Measurements from ENCODE around the gene UNC5B.

Gene UNC5B

GRCh38 chr10:71191551-71192076 lies 20.8 kb upstream of the UNC5B start:
- Histone ChIP-seq H3K27me3 (ENCODE audit: insufficient read depth, poor library complexity, severe bottlenecking) (no peaks in the 10 kb centered on the region), H3K27ac (replicated peaks) (no peak overlapping the region), H3K4me3 (replicated peaks; ENCODE audit: insufficient read depth, low read length) (no peak overlapping the region)
- TF ChIP-seq SPI1 (IDR thresholded peaks at IDR 0.05; ENCODE audit: borderline replicate concordance, low read depth) = no peak
- TF ChIP-seq REST (IDR thresholded peaks at IDR 0.05; ENCODE audit: insufficient replicate concordance, low read depth) = no peak
- TF ChIP-seq GABPA (IDR thresholded peaks at IDR 0.05; ENCODE audit: low read depth) = no peak
- TF ChIP-seq CTCF (IDR thresholded peaks at IDR 0.05; ENCODE audit: insufficient read depth, low read length) = no peak
- TF ChIP-seq POLR2AphosphoS5 (IDR thresholded peaks at IDR 0.05; ENCODE audit: low read depth) = no peak
- DNase-seq (ENCODE audit: low read depth in 1 of 2, low spot score in 1 of 2) = no peak

GRCh38 chr10:71193516-71193915 lies 18.9 kb upstream of the UNC5B start:
- DNase-seq (ENCODE audit: low read depth in 1 of 2, low spot score in 1 of 2) = no peak
- TF ChIP-seq POLR2AphosphoS5 (IDR thresholded peaks at IDR 0.05; ENCODE audit: low read depth) = no peak
- TF ChIP-seq CTCF (IDR thresholded peaks at IDR 0.05; ENCODE audit: insufficient read depth, low read length) = no peak
- no peak for TF ChIP-seq SPI1 (IDR thresholded peaks at IDR 0.05; ENCODE audit: borderline replicate concordance, low read depth)
- TF ChIP-seq GABPA (IDR thresholded peaks at IDR 0.05; ENCODE audit: low read depth) = no peak
- no peak for TF ChIP-seq REST (IDR thresholded peaks at IDR 0.05; ENCODE audit: insufficient replicate concordance, low read depth)
- H3K27ac ChIP-seq (replicated peaks) = no peak overlapping the region
- H3K4me3 ChIP-seq (replicated peaks; ENCODE audit: insufficient read depth, low read length) = no peak overlapping the region
- H3K27me3 ChIP-seq (ENCODE audit: insufficient read depth, poor library complexity, severe bottlenecking) = no peaks in the 10 kb centered on the region

GRCh38 chr10:71197955-71198354 lies 14.4 kb upstream of the UNC5B start:
- no peak overlapping the region for H3K27ac ChIP-seq (replicated peaks)
- DNase-seq (ENCODE audit: low read depth in 1 of 2, low spot score in 1 of 2) = no peak
- no peak for TF ChIP-seq SPI1 (IDR thresholded peaks at IDR 0.05; ENCODE audit: borderline replicate concordance, low read depth)
- no peak for TF ChIP-seq GABPA (IDR thresholded peaks at IDR 0.05; ENCODE audit: low read depth)
- TF ChIP-seq REST (IDR thresholded peaks at IDR 0.05; ENCODE audit: insufficient replicate concordance, low read depth) = no peak
- no peaks in the 10 kb centered on the region for H3K27me3 ChIP-seq (ENCODE audit: insufficient read depth, poor library complexity, severe bottlenecking)
- no peak overlapping the region for H3K4me3 ChIP-seq (replicated peaks; ENCODE audit: insufficient read depth, low read length)
